Spleen (tissue), 7 donors: ENCODE results near the gene RABL6.

Source experiments
- CTCF ChIP-seq, 11 experiments: fragments of 200-600 bp in 7 of 11; fragments of 450-650 bp in 4 of 11; sonication (generic) in 4 of 11; IDR thresholded peaks in 8 of 11; conservative IDR thresholded peaks in 3 of 11; 1 replicate in 7 of 11; 2 replicates in 4 of 11; pipeline versions ENCODE4 v1.4.0 to v1.8.0; 2016 to 2021; ENCODE audit warnings: antibody characterized with exemption in 11 of 11, inconsistent platforms in 4 of 11, mild to moderate bottlenecking in 1 of 11
- POLR2A ChIP-seq, 3 donors: fragments of 450-650 bp; IDR thresholded peaks; one replicate each; pipeline ENCODE4 v1.5.1; 2017; ENCODE audit warnings: antibody characterized with exemption in 3 of 3, mild to moderate bottlenecking in 1 of 3
- donor health status: DM: no; HTN: no; CAD: no; lungs with moderate emphysema.
- donor health status: DM: no; HTN: no; CAD: no.
- donor health status: DM: no; HTN: no; CAD: no.

GRCh38 chr9:136847826-136848392 is 40.2 kb downstream of the RABL6 start:
- TF ChIP-seq POLR2A (IDR thresholded peaks at IDR 0.05): no peak
- TF ChIP-seq CTCF (IDR thresholded peaks at IDR 0.05 in 8 of 11, conservative IDR thresholded peaks at IDR 0.05 in 3 of 11): no peak
